Measurements from ENCODE around the gene LMTK2.

DNA sequence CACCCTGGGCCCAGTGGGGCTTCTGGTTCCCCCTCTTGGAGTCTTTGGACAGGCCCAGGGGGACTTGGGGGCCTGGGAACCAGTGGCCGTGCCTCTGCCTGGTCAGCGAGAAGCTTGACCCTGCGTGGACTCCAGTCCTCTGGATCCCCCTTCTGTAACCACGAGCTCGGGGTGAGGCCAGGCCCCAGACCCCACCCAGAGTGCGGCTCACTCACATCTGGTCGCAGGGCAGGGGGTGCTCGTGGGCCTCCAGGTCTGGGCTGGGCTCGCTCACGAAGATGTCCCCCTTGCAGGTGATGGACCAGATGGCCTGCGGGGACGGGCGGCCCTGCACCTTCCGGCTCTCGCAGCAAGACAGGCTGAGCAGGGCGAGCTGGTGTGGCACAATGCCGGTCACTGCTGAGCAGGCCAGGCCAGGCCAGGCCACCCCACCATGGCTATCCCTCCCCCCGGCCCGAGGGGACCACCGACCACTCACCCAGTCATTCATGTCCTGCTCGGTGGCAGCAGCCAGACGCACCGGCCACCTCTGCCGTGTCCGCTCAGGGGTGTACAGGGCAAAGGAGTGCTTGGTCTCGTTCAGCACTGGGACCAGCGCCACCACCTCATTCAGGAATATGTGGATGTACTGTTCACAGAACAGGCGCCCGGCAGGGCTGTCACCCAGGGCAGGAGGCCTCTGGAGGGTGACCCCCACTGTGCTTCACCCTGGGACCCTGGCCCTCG, 124.2 kb downstream of the LMTK2 start:
- no peak for TF ChIP-seq SPI1 (IDR thresholded peaks at IDR 0.05; ENCODE audit: low read depth, low read length)
- no peak for TF ChIP-seq POLR2A (IDR thresholded peaks at IDR 0.05; ENCODE audit: low read depth, low read length)
- TF ChIP-seq TAF1 (IDR thresholded peaks at IDR 0.05; ENCODE audit: low read depth, low read length), result no peak
- TF ChIP-seq POLR2AphosphoS5 (IDR thresholded peaks at IDR 0.05; ENCODE audit: low read depth, low read length), result no peak
